ENCODE results near the gene FZD10. TPM values are rescaled to one million over a fixed set of nuclear protein-coding genes. Genes with fewer than 3 reads are reported as not detected.

Gene FZD10
- polyA plus RNA-seq, 3 donors: not detected

DNA sequence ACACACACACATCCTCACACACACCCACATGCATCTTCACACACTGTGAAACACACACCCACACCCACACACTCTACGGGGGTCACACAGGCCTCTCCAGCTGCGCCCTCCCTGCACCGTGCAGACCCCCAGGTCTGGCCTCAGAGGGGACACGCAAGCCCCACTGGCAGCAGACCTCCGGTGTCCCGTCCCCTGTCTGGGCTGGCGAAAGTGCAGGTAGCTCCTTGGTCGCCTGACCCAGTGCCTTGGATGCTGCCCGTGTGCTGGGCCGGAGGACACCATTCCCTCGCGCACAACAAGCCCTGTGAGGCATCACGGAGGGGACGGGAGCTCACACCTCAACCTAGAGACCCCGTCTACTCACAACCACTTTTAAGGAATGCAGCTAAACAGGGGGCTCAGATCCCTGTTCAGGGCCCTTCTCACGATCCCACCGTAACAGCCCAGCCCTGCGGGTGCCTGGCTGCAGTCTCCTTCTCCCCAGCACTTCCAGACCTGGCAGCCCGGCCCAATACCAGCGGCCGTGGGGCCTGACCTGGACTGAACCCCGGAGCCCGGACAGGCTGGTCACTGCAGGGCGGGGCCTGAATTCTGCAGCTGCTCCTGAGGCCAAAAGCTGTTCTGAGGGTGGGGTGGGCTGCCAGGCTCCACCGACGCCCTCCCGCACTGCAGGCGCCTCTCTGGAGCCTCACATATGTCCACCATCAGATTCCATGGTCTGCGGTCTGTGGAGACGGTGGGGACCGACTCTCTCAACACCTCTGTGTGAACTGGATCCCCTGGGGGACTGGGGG, 42.1 kb upstream of the FZD10 start:
- no peak for DNase-seq
- intact Hi-C loops (cut with micrococcal nuclease): no loop called here
- Histone ChIP-seq H3K4me1 (ENCODE audit: control insufficient read depth in 1 of 2, insufficient read depth in 2 of 2, low read length in 2 of 2) (no peaks in the 10 kb centered on the region), H4K20me1 (ENCODE audit: insufficient read depth, low read length) (no peaks in the 10 kb centered on the region), H3K27me3 (ENCODE audit: control insufficient read depth in 2 of 2, insufficient read depth in 2 of 2, low read length in 2 of 2) (no peaks in the 10 kb centered on the region), H3K9me3 (replicated peaks in 1 of 2; ENCODE audit: control insufficient read depth in 1 of 2, insufficient read depth in 1 of 2, low read length in 2 of 2) (no peaks in the 10 kb centered on the region), H3K79me2 (ENCODE audit: insufficient read depth, low read length) (no peaks in the 10 kb centered on the region), H3K9ac (ENCODE audit: insufficient read depth, low read length, poor library complexity, severe bottlenecking) (no peak overlapping the region), H2AFZ (ENCODE audit: insufficient read depth, low read depth, low read length, poor library complexity, severe bottlenecking) (no peak overlapping the region), H3K27ac (ENCODE audit: low read depth in 1 of 2, low read length in 2 of 2) (no peak overlapping the region), H3K4me3 (replicated peaks in 1 of 3; ENCODE audit: low read depth in 2 of 3, low read length in 3 of 3) (no peak overlapping the region), H3K4me2 (replicated peaks; ENCODE audit: extremely low read depth, low read length, poor library complexity, severe bottlenecking) (no peak overlapping the region), H3K36me3 (replicated peaks in 1 of 2; ENCODE audit: control insufficient read depth in 1 of 2, insufficient read depth in 2 of 2, low read length in 2 of 2) (no peaks in the 10 kb centered on the region)
- H3K9me3 Mint-ChIP-seq: peaks cover 0 to 8% (median 0%) of the 10 kb centered on the region in 7 donors
- no peaks in the 10 kb centered on the region for H3K4me1 Mint-ChIP-seq
- TF ChIP-seq, protein P1, sequence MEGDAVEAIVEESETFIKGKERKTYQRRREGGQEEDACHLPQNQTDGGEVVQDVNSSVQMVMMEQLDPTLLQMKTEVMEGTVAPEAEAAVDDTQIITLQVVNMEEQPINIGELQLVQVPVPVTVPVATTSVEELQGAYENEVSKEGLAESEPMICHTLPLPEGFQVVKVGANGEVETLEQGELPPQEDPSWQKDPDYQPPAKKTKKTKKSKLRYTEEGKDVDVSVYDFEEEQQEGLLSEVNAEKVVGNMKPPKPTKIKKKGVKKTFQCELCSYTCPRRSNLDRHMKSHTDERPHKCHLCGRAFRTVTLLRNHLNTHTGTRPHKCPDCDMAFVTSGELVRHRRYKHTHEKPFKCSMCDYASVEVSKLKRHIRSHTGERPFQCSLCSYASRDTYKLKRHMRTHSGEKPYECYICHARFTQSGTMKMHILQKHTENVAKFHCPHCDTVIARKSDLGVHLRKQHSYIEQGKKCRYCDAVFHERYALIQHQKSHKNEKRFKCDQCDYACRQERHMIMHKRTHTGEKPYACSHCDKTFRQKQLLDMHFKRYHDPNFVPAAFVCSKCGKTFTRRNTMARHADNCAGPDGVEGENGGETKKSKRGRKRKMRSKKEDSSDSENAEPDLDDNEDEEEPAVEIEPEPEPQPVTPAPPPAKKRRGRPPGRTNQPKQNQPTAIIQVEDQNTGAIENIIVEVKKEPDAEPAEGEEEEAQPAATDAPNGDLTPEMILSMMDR (IDR thresholded peaks at IDR 0.05): no peak
- 85% methylated on average over 18 of the region's 31 CpGs for WGBS (ENCODE audit: insufficient coverage)
- H3K27me3 Mint-ChIP-seq (ENCODE audit: low read depth in 3 of 3): peaks cover 3 to 8% (median 8%) of the 10 kb centered on the region in 3 donors
- H3K27ac Mint-ChIP-seq: no peak overlapping the region
- H3K36me3 Mint-ChIP-seq: no peaks in the 10 kb centered on the region
- H3K4me3 Mint-ChIP-seq: no peak overlapping the region

DNA sequence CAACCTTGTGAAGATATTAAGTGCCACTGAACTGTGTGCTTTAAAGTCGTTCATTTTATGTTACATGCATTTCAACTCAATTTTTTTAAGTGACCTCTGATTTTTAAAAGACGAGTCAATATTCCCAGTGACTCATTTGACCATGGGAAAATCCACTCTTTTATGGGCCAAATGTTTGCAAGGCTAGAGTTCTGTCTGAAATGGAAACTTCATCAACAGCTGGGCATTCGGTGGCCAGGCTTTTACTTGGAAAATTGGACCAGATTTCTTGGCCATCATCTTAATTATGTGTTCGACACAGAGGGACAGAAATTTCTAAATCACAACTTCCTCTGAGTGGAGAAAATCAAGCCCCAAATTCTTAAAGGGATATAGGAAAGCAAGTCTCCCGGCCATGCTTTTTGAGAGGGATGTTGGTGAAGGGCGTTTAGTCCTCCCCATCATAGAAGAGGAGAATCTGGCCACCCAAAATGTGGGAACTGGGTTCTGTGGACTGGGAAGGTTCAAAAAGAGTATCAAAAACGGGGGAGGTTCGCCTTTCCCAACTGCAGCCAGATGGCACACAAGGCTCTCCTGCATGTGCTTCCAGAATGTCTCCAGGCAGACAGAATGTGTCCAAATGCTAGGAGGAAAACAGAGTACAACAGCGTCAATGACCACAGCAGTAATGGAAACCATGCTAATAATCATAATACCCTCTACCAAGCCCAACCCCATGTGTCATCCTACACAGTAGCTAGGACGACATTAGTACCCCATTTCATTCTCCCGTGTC, 40.9 kb upstream of the FZD10 start:
- Mint-ChIP-seq H3K27me3 (ENCODE audit: low read depth in 3 of 3) (peaks cover 3 to 8% (median 8%) of the 10 kb centered on the region in 3 donors), H3K9me3 (peaks cover 0 to 13% (median 0%) of the 10 kb centered on the region in 7 donors), H3K4me1 (no peaks in the 10 kb centered on the region), H3K36me3 (no peaks in the 10 kb centered on the region), H3K4me3 (no peak overlapping the region), H3K27ac (no peak overlapping the region)
- Histone ChIP-seq H3K36me3 (replicated peaks in 1 of 2; ENCODE audit: control insufficient read depth in 1 of 2, insufficient read depth in 2 of 2, low read length in 2 of 2) (no peaks in the 10 kb centered on the region), H3K79me2 (ENCODE audit: insufficient read depth, low read length) (no peaks in the 10 kb centered on the region), H3K9me3 (replicated peaks in 1 of 2; ENCODE audit: control insufficient read depth in 1 of 2, insufficient read depth in 1 of 2, low read length in 2 of 2) (no peaks in the 10 kb centered on the region), H3K27ac (ENCODE audit: low read depth in 1 of 2, low read length in 2 of 2) (no peak overlapping the region), H4K20me1 (ENCODE audit: insufficient read depth, low read length) (no peaks in the 10 kb centered on the region), H3K4me2 (replicated peaks; ENCODE audit: extremely low read depth, low read length, poor library complexity, severe bottlenecking) (no peak overlapping the region), H3K4me1 (ENCODE audit: control insufficient read depth in 1 of 2, insufficient read depth in 2 of 2, low read length in 2 of 2) (no peaks in the 10 kb centered on the region), H2AFZ (ENCODE audit: insufficient read depth, low read depth, low read length, poor library complexity, severe bottlenecking) (no peak overlapping the region), H3K4me3 (replicated peaks in 1 of 3; ENCODE audit: low read depth in 2 of 3, low read length in 3 of 3) (no peak overlapping the region), H3K9ac (ENCODE audit: insufficient read depth, low read length, poor library complexity, severe bottlenecking) (no peak overlapping the region), H3K27me3 (ENCODE audit: control insufficient read depth in 2 of 2, insufficient read depth in 2 of 2, low read length in 2 of 2) (no peaks in the 10 kb centered on the region)
- DNase-seq: no peak
- intact Hi-C loops (cut with micrococcal nuclease): no loop called here
- TF ChIP-seq, protein P1 (IDR thresholded peaks at IDR 0.05): no peak
- WGBS (ENCODE audit: insufficient coverage): 69% methylated on average over 5 of the region's 11 CpGs
